ENCODE measurements around the gene DICER1. TPM values are rescaled to one million over a fixed set of nuclear protein-coding genes. Genes with fewer than 3 reads are reported as not detected.

DICER1 gene
- total and polyA plus RNA-seq, 2 experiments from 2014 or later, result 20.0 to 111 TPM

GRCh38 chr14:95039259-95039992 is 117.9 kb downstream of the DICER1 start:
- Histone ChIP-seq H3K9me3 (ENCODE audit: low read depth) (no peaks in the 10 kb centered on the region), H3K27me3 (no peaks in the 10 kb centered on the region), H3K4me2 (no peak overlapping the region), H3K9me2 (replicated peaks; ENCODE audit: insufficient read depth) (no peaks in the 10 kb centered on the region), H2AFZ (no peak overlapping the region), H3K27ac (no peak overlapping the region), H3K36me3 (replicated peaks; ENCODE audit: insufficient read depth, low read depth) (no peaks in the 10 kb centered on the region), H3K4me3 (no peak overlapping the region), H3K4me1 (ENCODE audit: insufficient read depth) (no peaks in the 10 kb centered on the region), H4K20me1 (ENCODE audit: insufficient read depth, poor library complexity, severe bottlenecking) (no peaks in the 10 kb centered on the region), H3K79me2 (no peaks in the 10 kb centered on the region)
- no peak for DNase-seq (ENCODE audit: low spot score)
- TF ChIP-seq EZH2phosphoT487 (IDR thresholded peaks at IDR 0.05; ENCODE audit: low read depth, severe bottlenecking, unreplicated experiment) (no peak), EZH2 (IDR thresholded peaks at IDR 0.05; ENCODE audit: borderline replicate concordance) (no peak)
- TF ChIP-seq, protein P1, sequence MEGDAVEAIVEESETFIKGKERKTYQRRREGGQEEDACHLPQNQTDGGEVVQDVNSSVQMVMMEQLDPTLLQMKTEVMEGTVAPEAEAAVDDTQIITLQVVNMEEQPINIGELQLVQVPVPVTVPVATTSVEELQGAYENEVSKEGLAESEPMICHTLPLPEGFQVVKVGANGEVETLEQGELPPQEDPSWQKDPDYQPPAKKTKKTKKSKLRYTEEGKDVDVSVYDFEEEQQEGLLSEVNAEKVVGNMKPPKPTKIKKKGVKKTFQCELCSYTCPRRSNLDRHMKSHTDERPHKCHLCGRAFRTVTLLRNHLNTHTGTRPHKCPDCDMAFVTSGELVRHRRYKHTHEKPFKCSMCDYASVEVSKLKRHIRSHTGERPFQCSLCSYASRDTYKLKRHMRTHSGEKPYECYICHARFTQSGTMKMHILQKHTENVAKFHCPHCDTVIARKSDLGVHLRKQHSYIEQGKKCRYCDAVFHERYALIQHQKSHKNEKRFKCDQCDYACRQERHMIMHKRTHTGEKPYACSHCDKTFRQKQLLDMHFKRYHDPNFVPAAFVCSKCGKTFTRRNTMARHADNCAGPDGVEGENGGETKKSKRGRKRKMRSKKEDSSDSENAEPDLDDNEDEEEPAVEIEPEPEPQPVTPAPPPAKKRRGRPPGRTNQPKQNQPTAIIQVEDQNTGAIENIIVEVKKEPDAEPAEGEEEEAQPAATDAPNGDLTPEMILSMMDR (IDR thresholded peaks at IDR 0.05; ENCODE audit: poor library complexity), result no peak
- WGBS (ENCODE audit: low lambda C conversion rate, missing lambda C conversion rate), result 91% methylated on average over 17 of the region's 17 CpGs

DNA sequence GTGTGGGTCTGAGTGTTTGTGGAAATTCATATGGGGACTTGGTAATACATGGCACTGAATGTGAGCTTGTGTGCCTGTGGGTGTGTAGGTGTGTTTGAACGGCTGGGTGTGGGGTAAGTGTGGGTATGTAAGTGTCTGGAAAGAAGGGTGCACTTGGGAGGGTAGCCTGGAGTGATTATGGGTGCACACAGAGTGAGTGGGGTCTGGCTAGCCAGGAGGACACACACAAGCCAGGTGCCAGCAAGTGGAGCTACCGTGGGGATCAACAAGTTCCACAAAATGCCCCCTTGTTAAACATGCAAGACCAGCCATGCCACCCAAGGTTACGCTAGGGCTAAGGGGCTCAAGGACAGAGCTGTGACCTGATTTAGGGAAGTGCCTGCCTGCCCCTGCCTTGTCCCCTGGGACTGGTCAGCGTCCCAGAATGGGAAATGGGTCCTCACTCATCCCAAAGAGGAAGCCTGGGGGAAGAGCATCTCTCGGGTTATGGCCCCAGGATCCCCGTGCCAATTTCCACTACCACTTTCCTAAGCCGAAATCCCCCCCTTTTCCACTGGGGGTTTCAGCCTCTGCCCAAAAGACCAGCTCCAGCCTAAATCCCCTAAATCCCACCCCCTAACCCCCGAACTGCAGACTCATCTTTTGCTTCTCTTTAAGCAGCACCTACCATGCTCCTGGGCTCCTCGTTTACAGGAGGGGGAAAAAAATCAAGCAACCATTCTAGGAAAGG is 118.6 kb downstream of the DICER1 start:
- Histone ChIP-seq H3K4me3 (no peak overlapping the region), H3K79me2 (no peaks in the 10 kb centered on the region), H2AFZ (no peak overlapping the region), H3K27me3 (no peaks in the 10 kb centered on the region), H3K36me3 (replicated peaks; ENCODE audit: insufficient read depth, low read depth) (no peaks in the 10 kb centered on the region), H3K4me2 (no peak overlapping the region), H3K27ac (no peak overlapping the region), H3K4me1 (ENCODE audit: insufficient read depth) (no peaks in the 10 kb centered on the region), H4K20me1 (ENCODE audit: insufficient read depth, poor library complexity, severe bottlenecking) (no peaks in the 10 kb centered on the region), H3K9me2 (replicated peaks; ENCODE audit: insufficient read depth) (no peaks in the 10 kb centered on the region), H3K9me3 (ENCODE audit: low read depth) (no peaks in the 10 kb centered on the region)
- WGBS (ENCODE audit: low lambda C conversion rate, missing lambda C conversion rate), result 89% methylated on average over 9 of the region's 9 CpGs
- DNase-seq (ENCODE audit: low spot score), result no peak
- TF ChIP-seq EZH2phosphoT487 (IDR thresholded peaks at IDR 0.05; ENCODE audit: low read depth, severe bottlenecking, unreplicated experiment) (no peak), EZH2 (IDR thresholded peaks at IDR 0.05; ENCODE audit: borderline replicate concordance) (no peak)
- TF ChIP-seq, protein P1 (IDR thresholded peaks at IDR 0.05; ENCODE audit: poor library complexity), result no peak

DNA sequence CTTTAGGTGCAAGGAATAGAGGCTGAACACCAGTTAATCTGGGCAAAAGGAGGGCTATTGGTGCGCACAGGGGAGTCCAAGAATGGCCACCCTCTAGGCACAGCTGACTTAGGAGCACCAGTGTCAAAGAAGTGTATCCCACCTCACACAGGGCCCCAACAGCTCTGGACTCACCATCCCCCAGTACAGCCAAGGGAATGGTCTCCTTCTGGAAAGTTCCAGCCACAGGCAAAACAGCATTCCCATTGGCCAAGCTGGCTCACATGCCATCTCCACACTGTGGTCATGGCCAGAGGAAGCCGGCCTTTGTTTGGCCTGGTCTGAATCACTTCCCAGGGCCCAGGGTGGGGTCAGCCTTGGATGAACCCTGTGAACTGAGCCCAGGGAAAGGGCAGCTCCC is 120.1 kb downstream of the DICER1 start:
- Histone ChIP-seq H3K4me3 (no peak overlapping the region), H3K27me3 (no peaks in the 10 kb centered on the region), H3K36me3 (replicated peaks; ENCODE audit: insufficient read depth, low read depth) (no peaks in the 10 kb centered on the region), H3K79me2 (no peaks in the 10 kb centered on the region), H3K27ac (no peak overlapping the region), H3K9me3 (ENCODE audit: low read depth) (peaks cover 2% of the 10 kb centered on the region), H3K4me2 (no peak overlapping the region), H3K9me2 (replicated peaks; ENCODE audit: insufficient read depth) (no peaks in the 10 kb centered on the region), H3K4me1 (ENCODE audit: insufficient read depth) (no peaks in the 10 kb centered on the region), H2AFZ (no peak overlapping the region), H4K20me1 (ENCODE audit: insufficient read depth, poor library complexity, severe bottlenecking) (no peaks in the 10 kb centered on the region)
- DNase-seq (ENCODE audit: low spot score), result no peak
- TF ChIP-seq, protein P1 (IDR thresholded peaks at IDR 0.05; ENCODE audit: poor library complexity), result no peak
- TF ChIP-seq EZH2 (IDR thresholded peaks at IDR 0.05; ENCODE audit: borderline replicate concordance) (no peak), EZH2phosphoT487 (IDR thresholded peaks at IDR 0.05; ENCODE audit: low read depth, severe bottlenecking, unreplicated experiment) (no peak)
- 100% methylated on average over 2 of the region's 2 CpGs for WGBS (ENCODE audit: low lambda C conversion rate, missing lambda C conversion rate)

Small RNA genes lying within 50 kb of the gene (microRNA-seq; reads per million reads assigned to microRNA genes)
- gene MIR3173, result 4.5 reads per million, percentile 5 among the genes with 10 or more reads in this experiment

Small RNA genes lying within 50 kb of the gene (small RNA-seq; reads per million reads assigned to genes)
- gene MIR3173, result not detected

Other genes with a start within 250 kb of the DICER1 start
- 12.0 and 15.7 TPM in 2 replicates for gene CLMN, start 162.4 kb upstream of the DICER1 start, total RNA-seq
- gene CLMN, start 162.4 kb upstream of the DICER1 start, polyA plus RNA-seq, result 40.0 and 53.9 TPM in 2 replicates

Measured in hepatocyte (in vitro differentiated cells).